PFSK-1 (cell line): ENCODE data around the gene PHKG1.

Experiments used
- POLR2AphosphoS5 ChIP-seq: IDR thresholded peaks from 2 replicates; pipeline ENCODE4 v1.6.1; 2012; ENCODE audit warnings: low read depth, mild to moderate bottlenecking, control low read depth, low read length, moderate library complexity
- TAF1 ChIP-seq: IDR thresholded peaks from 2 replicates; pipeline ENCODE4 v1.6.1; 2012; ENCODE audit warnings: low read length, control low read depth, borderline replicate concordance; ENCODE audit not compliant: insufficient read depth

PHKG1 gene

DNA sequence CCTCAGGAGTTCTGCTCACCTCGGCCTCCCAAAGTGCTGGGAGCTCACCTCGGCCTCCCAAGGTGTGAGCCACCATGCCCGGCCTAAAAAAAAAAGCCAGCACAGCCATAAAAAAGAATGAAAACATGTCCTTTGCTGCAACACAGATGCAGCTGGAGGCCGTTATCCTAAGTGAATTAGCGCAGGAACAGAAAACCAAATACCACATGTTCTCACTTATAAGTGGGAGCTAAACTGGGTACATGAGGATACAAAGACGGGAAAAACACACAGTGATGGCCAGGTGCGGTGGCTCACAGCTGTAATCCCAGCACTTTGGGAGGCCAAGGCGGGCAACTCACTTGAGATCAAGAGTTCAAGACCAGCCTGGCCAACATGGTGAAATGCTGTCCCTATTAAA lies 62.4 kb downstream of the PHKG1 start:
- TF ChIP-seq POLR2AphosphoS5 (no peak), TAF1 (no peak)
